C4-2B (cell line): ENCODE data around the gene PTMS.

Experiments
- H3K27ac ChIP-seq: fragments of 450-650 bp; 2 replicates; pipeline ENCODE4 v1.5.1; 2017
- ZFX ChIP-seq: fragments of 450-650 bp; IDR thresholded peaks from 2 replicates; pipeline ENCODE4 v1.6.1; 2017
- TF ChIP-seq, protein P1 (sequence below): fragments of 450-650 bp; conservative IDR thresholded peaks from 2 replicates; pipeline ENCODE4 v1.5.1; 2017; ENCODE audit warnings: mild to moderate bottlenecking

The PTMS gene

GRCh38 chr12:6778574-6779550, 12.7 kb downstream of the PTMS start:
- peak overlapping the region; percentile 94 for H3K27ac ChIP-seq
- TF ChIP-seq, protein P1, sequence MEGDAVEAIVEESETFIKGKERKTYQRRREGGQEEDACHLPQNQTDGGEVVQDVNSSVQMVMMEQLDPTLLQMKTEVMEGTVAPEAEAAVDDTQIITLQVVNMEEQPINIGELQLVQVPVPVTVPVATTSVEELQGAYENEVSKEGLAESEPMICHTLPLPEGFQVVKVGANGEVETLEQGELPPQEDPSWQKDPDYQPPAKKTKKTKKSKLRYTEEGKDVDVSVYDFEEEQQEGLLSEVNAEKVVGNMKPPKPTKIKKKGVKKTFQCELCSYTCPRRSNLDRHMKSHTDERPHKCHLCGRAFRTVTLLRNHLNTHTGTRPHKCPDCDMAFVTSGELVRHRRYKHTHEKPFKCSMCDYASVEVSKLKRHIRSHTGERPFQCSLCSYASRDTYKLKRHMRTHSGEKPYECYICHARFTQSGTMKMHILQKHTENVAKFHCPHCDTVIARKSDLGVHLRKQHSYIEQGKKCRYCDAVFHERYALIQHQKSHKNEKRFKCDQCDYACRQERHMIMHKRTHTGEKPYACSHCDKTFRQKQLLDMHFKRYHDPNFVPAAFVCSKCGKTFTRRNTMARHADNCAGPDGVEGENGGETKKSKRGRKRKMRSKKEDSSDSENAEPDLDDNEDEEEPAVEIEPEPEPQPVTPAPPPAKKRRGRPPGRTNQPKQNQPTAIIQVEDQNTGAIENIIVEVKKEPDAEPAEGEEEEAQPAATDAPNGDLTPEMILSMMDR, result peak; percentile 98
- TF ChIP-seq ZFX, result 0 out of 2 replicates have a peak, but pooled peaks have one; percentile 19

DNA sequence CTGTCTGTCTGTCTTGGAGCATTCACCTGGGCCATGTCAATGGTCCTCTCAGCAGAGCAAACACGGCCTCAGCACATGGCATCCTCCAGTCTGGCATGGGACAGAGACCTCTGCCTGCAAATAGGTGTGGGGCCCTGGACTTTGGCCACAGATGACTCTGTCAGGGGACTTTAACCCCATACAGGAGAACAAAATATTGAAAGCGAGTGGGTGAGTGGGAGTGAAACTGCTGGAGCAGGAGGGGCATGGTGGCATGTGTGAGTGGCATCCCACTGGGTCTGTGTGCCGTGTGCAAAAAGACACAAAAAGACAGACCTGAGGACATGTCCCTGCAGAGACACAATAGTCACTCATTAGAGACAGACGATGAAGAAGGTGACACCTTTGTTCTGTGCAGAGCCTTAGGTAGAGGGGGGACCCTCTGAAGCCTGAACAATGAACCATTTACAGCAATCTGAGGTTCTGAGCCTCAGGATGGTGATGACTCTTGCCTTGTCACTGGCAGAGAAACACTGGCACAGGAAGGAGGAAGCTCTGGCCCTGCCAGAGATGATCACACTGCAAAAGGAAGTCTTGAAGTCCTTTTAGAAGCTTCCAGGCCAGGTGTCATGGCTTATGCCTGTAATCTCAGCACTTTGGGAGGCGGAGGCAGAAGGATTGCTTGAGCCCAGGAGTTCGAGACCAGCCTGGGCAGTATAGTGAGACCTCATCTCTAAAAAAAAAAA, 13.7 kb downstream of the PTMS start:
- TF ChIP-seq, protein P1, result no peak
- TF ChIP-seq ZFX, result no peak
- H3K27ac ChIP-seq, result peak overlapping the region; percentile 94

DNA sequence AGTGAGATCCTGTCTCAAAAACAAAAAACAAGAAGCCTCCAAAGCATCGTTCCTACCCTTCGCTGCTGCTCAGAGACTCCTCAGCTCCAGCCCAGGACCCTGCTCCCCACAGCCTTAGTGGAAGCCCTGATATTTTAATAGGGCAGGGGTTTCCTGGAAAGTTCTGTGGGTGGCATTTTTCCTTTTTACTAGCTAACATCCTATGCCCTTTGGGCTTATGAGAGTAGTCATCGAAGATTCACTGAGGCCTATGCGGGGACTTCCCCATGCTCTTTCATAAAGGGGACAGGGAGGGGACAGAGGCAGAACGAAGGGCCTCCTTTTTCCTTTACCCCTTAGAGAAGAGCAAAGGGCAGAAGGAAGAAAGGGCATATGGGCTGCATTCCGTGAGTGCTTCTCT, 14.4 kb downstream of the PTMS start:
- TF ChIP-seq, protein P1, result no peak
- no peak for TF ChIP-seq ZFX
- peak overlapping the region; percentile 94 for H3K27ac ChIP-seq

DNA sequence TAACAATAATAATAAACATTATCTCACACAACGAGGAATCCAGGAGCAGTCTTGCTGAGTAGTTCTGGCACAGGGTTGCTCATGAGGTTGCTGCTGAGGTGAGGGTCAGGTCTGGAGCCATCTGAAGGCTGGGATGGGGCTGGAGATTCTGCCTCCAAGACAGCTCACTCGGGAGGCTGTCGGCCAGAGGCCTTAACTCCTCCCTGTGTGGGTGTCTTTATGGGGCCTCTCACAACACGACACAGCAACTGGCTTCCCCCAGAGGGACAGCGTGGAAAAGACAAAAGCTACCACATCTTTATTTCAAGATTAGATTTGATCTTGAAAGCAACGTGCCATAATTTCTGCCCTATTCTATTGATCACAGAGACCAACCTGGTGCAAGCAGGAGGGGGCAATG, 16.0 kb downstream of the PTMS start:
- no peak for TF ChIP-seq ZFX
- TF ChIP-seq, protein P1, result no peak
- no peak overlapping the region for H3K27ac ChIP-seq

GRCh38 chr12:6782850-6783566, 16.8 kb downstream of the PTMS start:
- TF ChIP-seq ZFX, result no peak
- TF ChIP-seq, protein P1, result no peak

GRCh38 chr12:6783828-6784227, 17.7 kb downstream of the PTMS start:
- no peak overlapping the region for H3K27ac ChIP-seq
- no peak for TF ChIP-seq ZFX
- TF ChIP-seq, protein P1, result no peak

More at GRCh38 chr12:6782850-6783566, 16.8 kb downstream of the PTMS start:
- H3K27ac ChIP-seq, result no peak overlapping the region
